Breast epithelium (tissue), 4 donors: ENCODE results near the gene LYPD6B. TPM values are rescaled to one million over a fixed set of nuclear protein-coding genes. Genes with fewer than 3 reads are reported as not detected.

Experiments
- DNase-seq, 2 donors: peaks; one replicate each; pipeline ENCODE4 v3.0.0-alpha.2; 2019; ENCODE audit warnings: low spot score in 2 of 2
- H3K27ac ChIP-seq, 2 donors: fragments of 200-600 bp; sonication (generic) in 1 of 2; one replicate each; pipeline ENCODE4 v1.5.1; 2016 to 2019; ENCODE audit warnings: mild to moderate bottlenecking in 1 of 2
- H3K27me3 ChIP-seq, 2 donors: fragments of 200-600 bp; sonication (generic) in 1 of 2; one replicate each; pipeline versions ENCODE4 v1.5.1 to v1.6.0; 2017 to 2019; ENCODE audit warnings: control low read depth in 1 of 2, mild to moderate bottlenecking in 1 of 2
- H3K36me3 ChIP-seq: fragments of 200-600 bp; one replicate; pipeline ENCODE4 v1.5.1; 2019
- H3K4me1 ChIP-seq, 2 donors: fragments of 200-600 bp; sonication (generic); one replicate each; pipeline ENCODE4 v1.5.1; 2016 to 2019; ENCODE audit warnings: control low read depth in 1 of 2
- H3K4me3 ChIP-seq, 3 donors: fragments of 200-600 bp; sonication (generic); 1 replicate in 2 of 3; 2 replicates in 1 of 3; pipeline ENCODE4 v1.5.1; 2016 to 2019; ENCODE audit warnings: mild to moderate bottlenecking in 3 of 3, moderate library complexity in 2 of 3
- H3K9me3 ChIP-seq, 2 donors: fragments of 200-600 bp; sonication (generic) in 1 of 2; one replicate each; pipeline ENCODE4 v1.5.1; 2016 to 2019; ENCODE audit warnings: control low read depth in 1 of 2
- POLR2A ChIP-seq: fragments of 450-650 bp; IDR thresholded peaks from one replicate; pipeline ENCODE4 v1.6.1; 2016; ENCODE audit warnings: antibody characterized with exemption, mild to moderate bottlenecking, moderate library complexity
- POLR2AphosphoS5 ChIP-seq, 3 donors: sonication (generic); formaldehyde crosslinking; IDR thresholded peaks; one replicate each; pipeline ENCODE4 v1.6.1; 2017; ENCODE audit warnings: antibody characterized with exemption in 3 of 3
- intact Hi-C: fragments of 100-400 bp; cut with DNase I; formaldehyde crosslinking; loops from one replicate; pipeline ENCODE4 v1.15.1; 2023; ENCODE audit warnings: low total_unique reads
- total RNA-seq, 3 donors: library from RNA; depleted of rRNA; stranded (reverse); fragments of >200 nt; gene quantifications; one replicate each; pipeline ENCODE4 v1.1.0, GENCODE V29; 2016
- TF ChIP-seq, protein P1 (sequence below), 3 donors: fragments of 450-650 bp; IDR thresholded peaks; one replicate each; pipeline ENCODE4 v1.5.1; 2016 to 2017; ENCODE audit warnings: antibody characterized with exemption in 3 of 3, mild to moderate bottlenecking in 3 of 3, moderate library complexity in 3 of 3

LYPD6B gene
- total RNA-seq, 3 donors from 2014 or later: 0.32 to 41.4 (median 21.0) TPM

DNA sequence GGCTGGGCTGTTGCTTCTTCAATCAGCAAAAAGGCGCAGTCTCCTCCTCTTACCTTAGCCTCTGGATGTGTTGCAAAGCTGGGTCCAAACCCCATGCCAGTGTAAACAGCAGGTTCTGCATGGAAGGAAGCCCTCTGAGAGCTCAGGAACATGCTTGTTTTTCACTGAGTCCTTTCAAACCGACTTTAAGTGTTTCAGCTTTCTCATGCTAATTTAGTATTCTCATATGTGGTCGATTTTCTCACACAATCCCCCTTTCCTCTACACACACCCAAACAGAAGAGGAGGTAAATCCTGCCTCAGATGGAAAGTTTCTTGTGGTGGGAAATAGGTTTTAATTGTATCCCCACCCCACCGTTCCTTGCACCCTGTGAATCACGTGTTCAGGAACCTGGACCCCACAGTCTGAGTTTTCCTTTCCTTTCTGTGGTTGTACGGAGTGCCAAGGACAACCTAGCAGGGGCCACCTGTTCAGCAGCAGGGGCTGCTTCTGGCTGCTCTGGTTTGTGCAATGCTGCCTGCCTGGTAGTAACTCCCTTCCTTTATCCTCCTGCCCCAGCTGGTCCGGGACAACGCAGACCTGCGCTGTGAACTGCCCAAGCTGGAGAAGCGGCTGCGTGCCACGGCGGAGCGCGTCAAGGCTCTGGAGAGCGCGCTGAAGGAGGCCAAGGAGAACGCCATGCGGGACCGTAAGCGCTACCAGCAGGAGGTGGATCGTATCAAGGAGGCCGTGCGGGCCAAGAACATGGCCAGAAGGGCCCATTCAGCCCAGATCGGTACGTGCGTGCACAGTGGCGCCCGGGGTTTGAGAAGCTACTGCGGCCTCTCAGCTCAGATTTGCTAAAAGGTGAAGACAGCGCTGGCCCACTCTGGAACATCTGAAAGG is 28.7 kb upstream of the LYPD6B start:
- TF ChIP-seq POLR2AphosphoS5 (IDR thresholded peaks at IDR 0.05) (no peak), POLR2A (no peak)
- TF ChIP-seq, protein P1, sequence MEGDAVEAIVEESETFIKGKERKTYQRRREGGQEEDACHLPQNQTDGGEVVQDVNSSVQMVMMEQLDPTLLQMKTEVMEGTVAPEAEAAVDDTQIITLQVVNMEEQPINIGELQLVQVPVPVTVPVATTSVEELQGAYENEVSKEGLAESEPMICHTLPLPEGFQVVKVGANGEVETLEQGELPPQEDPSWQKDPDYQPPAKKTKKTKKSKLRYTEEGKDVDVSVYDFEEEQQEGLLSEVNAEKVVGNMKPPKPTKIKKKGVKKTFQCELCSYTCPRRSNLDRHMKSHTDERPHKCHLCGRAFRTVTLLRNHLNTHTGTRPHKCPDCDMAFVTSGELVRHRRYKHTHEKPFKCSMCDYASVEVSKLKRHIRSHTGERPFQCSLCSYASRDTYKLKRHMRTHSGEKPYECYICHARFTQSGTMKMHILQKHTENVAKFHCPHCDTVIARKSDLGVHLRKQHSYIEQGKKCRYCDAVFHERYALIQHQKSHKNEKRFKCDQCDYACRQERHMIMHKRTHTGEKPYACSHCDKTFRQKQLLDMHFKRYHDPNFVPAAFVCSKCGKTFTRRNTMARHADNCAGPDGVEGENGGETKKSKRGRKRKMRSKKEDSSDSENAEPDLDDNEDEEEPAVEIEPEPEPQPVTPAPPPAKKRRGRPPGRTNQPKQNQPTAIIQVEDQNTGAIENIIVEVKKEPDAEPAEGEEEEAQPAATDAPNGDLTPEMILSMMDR (IDR thresholded peaks at IDR 0.05): no peak
- no peak overlapping the region for H3K27ac ChIP-seq
- no peaks in the 10 kb centered on the region for H3K36me3 ChIP-seq
- intact Hi-C loops: loop anchor here (5.0 kb wide), 1 partner anchor 1232 kb away; no protein-coding TSS in a partner anchor
- no peaks in the 10 kb centered on the region for H3K9me3 ChIP-seq
- no peaks in the 10 kb centered on the region for H3K27me3 ChIP-seq
- DNase-seq: no peak
- peaks cover 8 to 11% of the 10 kb centered on the region in 2 donors for H3K4me1 ChIP-seq
- H3K4me3 ChIP-seq: no peak overlapping the region

DNA sequence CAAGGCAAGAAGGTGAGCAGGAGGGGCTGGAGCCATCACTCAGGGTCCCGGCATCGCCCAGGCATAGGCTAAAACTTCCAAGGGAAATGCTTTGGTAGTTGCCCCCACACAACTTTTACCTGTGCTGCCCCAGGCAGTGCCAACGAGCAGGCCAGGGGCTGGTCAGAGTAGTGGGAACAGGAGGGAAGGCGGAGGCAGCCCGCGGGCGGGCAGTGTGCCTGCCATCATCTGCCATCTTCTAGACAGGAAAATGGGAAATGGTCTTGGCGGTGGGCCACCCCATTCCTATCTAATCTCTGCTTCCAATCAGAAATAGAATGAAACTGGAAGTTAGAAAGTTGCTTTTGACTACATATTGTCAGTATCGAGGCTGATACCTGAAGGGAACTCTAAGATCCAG is 26.0 kb upstream of the LYPD6B start:
- H3K4me3 ChIP-seq: no peak overlapping the region
- DNase-seq: no peak
- intact Hi-C loops: loop anchor here (5.0 kb wide), 1 partner anchor 1230 kb away; no protein-coding TSS in a partner anchor
- no peaks in the 10 kb centered on the region for H3K4me1 ChIP-seq
- no peak overlapping the region for H3K27ac ChIP-seq
- no peaks in the 10 kb centered on the region for H3K27me3 ChIP-seq
- TF ChIP-seq POLR2A (no peak), POLR2AphosphoS5 (IDR thresholded peaks at IDR 0.05) (no peak)
- TF ChIP-seq, protein P1 (IDR thresholded peaks at IDR 0.05): no peak
- no peaks in the 10 kb centered on the region for H3K36me3 ChIP-seq
- H3K9me3 ChIP-seq: no peaks in the 10 kb centered on the region

DNA sequence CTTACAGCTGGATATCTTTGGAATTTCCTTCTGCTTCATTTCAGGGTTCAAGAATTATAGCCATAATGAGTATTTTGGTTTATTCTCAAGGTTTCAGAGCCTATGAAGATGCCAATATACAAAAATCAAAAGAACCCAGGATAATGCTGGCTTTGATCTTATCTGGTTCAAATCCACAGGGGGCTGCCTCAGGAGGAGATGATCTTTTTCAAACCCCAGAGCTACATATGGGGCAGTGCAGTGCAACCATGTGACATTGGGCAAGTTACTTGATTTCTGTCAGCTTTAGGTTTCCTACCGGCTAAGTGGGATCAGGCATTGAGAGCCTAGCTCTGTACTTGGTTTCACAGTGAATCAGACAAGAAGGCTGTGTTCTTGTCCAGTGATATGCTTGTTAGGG is 23.0 kb upstream of the LYPD6B start:
- no peaks in the 10 kb centered on the region for H3K4me1 ChIP-seq
- H3K27ac ChIP-seq: no peak overlapping the region
- intact Hi-C loops: loop anchor here (1.0 to 5.0 kb wide), 2 partner anchors 11 to 1107 kb away; no protein-coding TSS in a partner anchor
- no peaks in the 10 kb centered on the region for H3K36me3 ChIP-seq
- no peak for DNase-seq
- H3K9me3 ChIP-seq: no peaks in the 10 kb centered on the region
- no peak for TF ChIP-seq POLR2A
- TF ChIP-seq, protein P1 (IDR thresholded peaks at IDR 0.05): no peak
- TF ChIP-seq POLR2AphosphoS5 (IDR thresholded peaks at IDR 0.05): no peak
- H3K27me3 ChIP-seq: no peaks in the 10 kb centered on the region
- no peak overlapping the region for H3K4me3 ChIP-seq

DNA sequence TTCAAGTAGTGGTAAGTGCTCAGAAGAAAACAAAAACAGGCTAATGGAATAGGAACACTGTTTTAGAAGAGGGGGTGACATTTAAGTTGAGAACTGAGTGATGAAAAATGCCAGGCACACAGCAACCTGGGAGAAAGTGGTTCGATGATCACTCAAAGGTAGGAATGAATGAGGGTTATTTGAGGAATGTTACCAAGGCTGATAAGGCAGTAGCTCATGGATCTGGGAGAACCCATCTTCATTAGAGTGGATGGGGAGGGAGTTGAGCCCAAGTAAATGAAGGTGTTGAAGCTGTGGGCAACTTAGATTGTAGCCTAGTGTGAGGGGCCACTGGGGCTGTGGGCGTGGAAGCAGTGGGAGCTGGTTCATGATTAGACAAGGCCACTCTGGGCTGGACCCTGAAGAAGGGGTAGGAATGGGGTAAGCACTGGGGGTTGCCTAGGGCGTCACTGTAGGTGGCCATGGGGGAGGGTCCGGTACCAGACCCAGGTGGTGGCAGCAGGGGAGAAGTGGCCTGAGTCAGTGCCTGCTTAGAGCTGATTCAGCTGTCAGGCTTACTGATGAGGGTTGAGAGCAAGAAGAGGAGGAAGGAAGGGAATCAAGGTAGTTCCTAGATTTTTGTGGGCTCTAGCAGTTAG is 22.5 kb upstream of the LYPD6B start:
- Histone ChIP-seq H3K9me3 (no peaks in the 10 kb centered on the region), H3K27me3 (no peaks in the 10 kb centered on the region), H3K36me3 (no peaks in the 10 kb centered on the region), H3K4me1 (no peaks in the 10 kb centered on the region), H3K27ac (no peak overlapping the region), H3K4me3 (no peak overlapping the region)
- DNase-seq: no peak
- intact Hi-C loops: loop anchor here (1.0 to 5.0 kb wide), 2 partner anchors 12 to 1106 kb away; no protein-coding TSS in a partner anchor
- TF ChIP-seq, protein P1 (IDR thresholded peaks at IDR 0.05): no peak
- no peak for TF ChIP-seq POLR2A
- no peak for TF ChIP-seq POLR2AphosphoS5 (IDR thresholded peaks at IDR 0.05)
